ENCODE data around the gene DXO. TPM values are rescaled to one million over a fixed set of nuclear protein-coding genes. Genes with fewer than 3 reads are reported as not detected.

The DXO gene
- total and polyA plus RNA-seq, 2 of the 4 experiments (the other 2 are of a cell fraction): 9.3 to 21.4 TPM

DNA sequence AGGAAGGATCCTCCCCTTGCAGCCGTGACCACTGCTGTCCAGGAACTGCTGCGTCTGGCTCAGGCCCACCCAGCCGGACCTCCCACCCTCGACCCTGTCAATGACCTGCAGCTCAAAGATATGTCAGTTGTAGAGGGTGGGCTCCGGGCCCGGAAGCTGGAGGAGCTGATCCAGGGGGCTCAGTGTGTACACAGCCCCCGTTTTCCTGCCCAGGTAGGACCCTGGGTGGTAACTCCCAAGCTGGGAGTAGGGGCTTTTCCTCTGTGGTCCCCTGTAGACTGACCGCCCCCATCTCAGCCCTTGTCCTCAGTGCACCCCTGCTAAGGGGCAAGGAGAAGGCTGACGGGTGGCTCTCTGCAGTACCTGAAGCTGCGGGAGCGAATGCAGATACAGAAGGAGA, 3.6 kb downstream of the DXO start:
- Histone ChIP-seq H3K4ac (ENCODE audit: low read depth, low read length) (no peak overlapping the region), H3K27me3 (ENCODE audit: control insufficient read depth, insufficient read depth, low read length) (no peaks in the 10 kb centered on the region), H4K5ac (ENCODE audit: low read depth, low read length) (no peak overlapping the region), H3K9me1 (ENCODE audit: insufficient read depth, low read length) (peaks cover 6% of the 10 kb centered on the region; the same call in 1 of the 2 replicates), H2AK9ac (replicated peaks; ENCODE audit: low read depth, low read length, poor library complexity) (no peak overlapping the region), H3K36me3 (ENCODE audit: control insufficient read depth, insufficient read depth, low read length) (peaks cover 59% of the 10 kb centered on the region), H2BK20ac (ENCODE audit: low read depth, low read length) (no peak overlapping the region), H3K79me1 (ENCODE audit: low read depth in 1 of 2, low read length in 2 of 2) (peaks cover 12 to 39% of the 10 kb centered on the region in 2 experiments), H3K4me3 (ENCODE audit: insufficient read depth, low read depth, low read length) (no peak overlapping the region), H2AFZ (replicated peaks; ENCODE audit: low read length, poor library complexity) (no peak overlapping the region), H2BK15ac (ENCODE audit: low read depth, low read length) (no peak overlapping the region), H4K91ac (ENCODE audit: insufficient read depth, low read depth, low read length) (no peak overlapping the region), H4K20me1 (ENCODE audit: insufficient read depth, low read length) (no peaks in the 10 kb centered on the region), H2BK5ac (ENCODE audit: low read depth, low read length, poor library complexity, severe bottlenecking) (no peak overlapping the region), H3K23ac (ENCODE audit: low read depth, low read length) (no peak overlapping the region), H3K4me2 (ENCODE audit: low read depth, low read length) (no peak overlapping the region), H2BK120ac (ENCODE audit: low read depth, low read length) (no peak overlapping the region), H3K56ac (ENCODE audit: extremely low read depth, insufficient read depth, low read length) (no peak overlapping the region), H3K9me3 (ENCODE audit: control insufficient read depth, insufficient read depth, low read length) (no peaks in the 10 kb centered on the region), H3K9ac (ENCODE audit: low read depth, low read length) (no peak overlapping the region), H3K14ac (replicated peaks; ENCODE audit: low read depth, low read length) (no peak overlapping the region), H2AK5ac (ENCODE audit: low read depth, low read length) (no peak overlapping the region), H4K8ac (ENCODE audit: low read depth in 2 of 2, low read length in 2 of 2) (no peak overlapping the region), H3K18ac (ENCODE audit: low read depth, low read length) (no peak overlapping the region), H3K4me1 (ENCODE audit: control insufficient read depth, insufficient read depth, low read length) (peaks cover 11% of the 10 kb centered on the region), H3K27ac (ENCODE audit: insufficient read depth, low read length) (no peak overlapping the region)
- ChIA-PET POLR2A (ENCODE audit: unreplicated experiment) (no interaction called here), CTCF (no interaction called here)
- DNase-seq (no peak), ATAC-seq (ENCODE audit: low read depth) (no peak)
- intact Hi-C loops (cut with micrococcal nuclease): no loop called here
- in situ Hi-C loops (cut with MboI; ENCODE audit: low sequenced_read_pairs): no loop called here
- TF ChIP-seq, protein P1, sequence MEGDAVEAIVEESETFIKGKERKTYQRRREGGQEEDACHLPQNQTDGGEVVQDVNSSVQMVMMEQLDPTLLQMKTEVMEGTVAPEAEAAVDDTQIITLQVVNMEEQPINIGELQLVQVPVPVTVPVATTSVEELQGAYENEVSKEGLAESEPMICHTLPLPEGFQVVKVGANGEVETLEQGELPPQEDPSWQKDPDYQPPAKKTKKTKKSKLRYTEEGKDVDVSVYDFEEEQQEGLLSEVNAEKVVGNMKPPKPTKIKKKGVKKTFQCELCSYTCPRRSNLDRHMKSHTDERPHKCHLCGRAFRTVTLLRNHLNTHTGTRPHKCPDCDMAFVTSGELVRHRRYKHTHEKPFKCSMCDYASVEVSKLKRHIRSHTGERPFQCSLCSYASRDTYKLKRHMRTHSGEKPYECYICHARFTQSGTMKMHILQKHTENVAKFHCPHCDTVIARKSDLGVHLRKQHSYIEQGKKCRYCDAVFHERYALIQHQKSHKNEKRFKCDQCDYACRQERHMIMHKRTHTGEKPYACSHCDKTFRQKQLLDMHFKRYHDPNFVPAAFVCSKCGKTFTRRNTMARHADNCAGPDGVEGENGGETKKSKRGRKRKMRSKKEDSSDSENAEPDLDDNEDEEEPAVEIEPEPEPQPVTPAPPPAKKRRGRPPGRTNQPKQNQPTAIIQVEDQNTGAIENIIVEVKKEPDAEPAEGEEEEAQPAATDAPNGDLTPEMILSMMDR (conservative IDR thresholded peaks at IDR 0.05; ENCODE audit: low read depth, low read length): no peak
- TF ChIP-seq MAZ (IDR thresholded peaks at IDR 0.05; ENCODE audit: borderline replicate concordance, low read depth, low read length) (no peak), ELK1 (IDR thresholded peaks at IDR 0.05; ENCODE audit: borderline replicate concordance, low read depth, low read length) (no peak), RCOR1 (IDR thresholded peaks at IDR 0.05; ENCODE audit: insufficient replicate concordance, low read length) (no peak), CEBPB (IDR thresholded peaks at IDR 0.05; ENCODE audit: low read depth, low read length) (no peak), NFE2L2 (IDR thresholded peaks at IDR 0.05; ENCODE audit: low read depth, low read length) (no peak), SMC3 (IDR thresholded peaks at IDR 0.05; ENCODE audit: low read depth, low read length) (no peak), RAD21 (IDR thresholded peaks at IDR 0.05; ENCODE audit: low read length) (no peak)
- 77% methylated on average over 4 of the region's 11 CpGs; no CpG with 5 or more reads in 1 of the 2 experiments for WGBS, 2 experiments (ENCODE audit: extremely low coverage in 2 of 2, insufficient read length in 1 of 2)
- dilution Hi-C loops (cut with HindIII; ENCODE audit: low sequenced_read_pairs, unreplicated experiment): no loop called here
- no TSS peak for BruUV-seq (replicated peaks)
